ENCODE results near the gene ALK.
"Not testable (repeated sequence)": the region's sequence is repeated elsewhere in the genome, so short reads cannot be mapped to it uniquely, and the experiment has no call there.

Gene ALK

DNA sequence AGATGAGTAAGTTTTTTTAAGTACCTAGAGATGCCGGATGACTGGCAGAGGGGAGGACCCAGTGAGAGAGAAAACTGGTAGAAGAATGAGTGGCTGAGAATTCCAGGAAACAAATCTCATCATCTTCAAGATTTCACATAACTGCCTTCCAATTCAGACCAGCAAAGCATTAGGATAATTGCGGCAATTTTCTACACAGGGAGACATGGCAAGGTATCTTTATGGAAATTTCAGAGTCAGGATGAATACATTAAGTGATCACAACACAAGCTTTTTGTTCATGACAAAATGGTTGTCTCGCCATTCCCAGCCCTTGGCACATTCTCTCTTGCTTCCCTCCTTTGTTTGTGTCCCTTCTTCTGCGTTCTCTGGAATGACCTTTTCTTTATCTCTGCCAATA lies 82.1 kb downstream of the ALK start:
- no peak for DNase-seq (ENCODE audit: low read depth)

GRCh38 chr2:29837925-29838324 lies 83.5 kb downstream of the ALK start:
- no peak for DNase-seq (ENCODE audit: low read depth)

DNA sequence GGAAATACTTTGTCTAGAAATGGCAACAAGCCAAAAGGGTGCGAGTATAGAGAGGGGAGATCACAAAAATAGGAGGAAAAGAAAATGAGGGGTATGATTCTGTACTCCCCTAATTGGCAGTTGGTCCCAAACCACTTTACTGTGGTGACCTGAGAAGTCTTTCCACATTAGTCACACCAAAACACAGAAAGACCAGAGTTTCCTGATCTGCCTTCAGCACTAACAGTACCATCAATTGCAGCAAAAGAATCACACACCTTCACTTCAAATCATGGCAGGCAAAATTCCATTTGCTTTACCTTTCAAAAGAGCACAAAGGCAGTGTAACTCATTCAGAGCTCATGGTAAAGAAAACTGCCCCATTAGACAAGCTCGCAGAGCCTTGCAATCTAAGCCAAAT lies 86.8 kb downstream of the ALK start:
- no peak for DNase-seq (ENCODE audit: low read depth)

- no peak for DNase-seq (ENCODE audit: low read depth)
Measured at GRCh38 chr2:29834036-29834540, 87.3 kb downstream of the ALK start.

DNA sequence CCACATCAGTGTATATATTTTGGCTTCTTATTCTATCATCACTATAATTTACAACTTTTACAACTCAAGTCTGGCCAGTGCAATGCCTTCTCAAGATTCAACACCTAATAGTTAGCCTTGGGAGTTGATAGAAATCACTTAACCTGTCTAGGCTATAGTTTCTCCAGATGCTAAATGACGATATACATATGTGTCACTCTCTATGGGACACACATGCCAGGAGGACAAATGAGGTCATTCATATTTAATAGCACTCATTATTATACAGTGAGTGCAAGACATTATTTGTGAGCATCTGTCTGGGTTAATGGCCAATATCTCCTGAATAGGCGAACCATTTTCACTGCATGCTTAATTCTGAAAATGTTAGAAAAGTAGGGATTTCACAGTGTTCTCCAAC lies 89.8 kb downstream of the ALK start:
- no peak for DNase-seq (ENCODE audit: low read depth)

- no peak for DNase-seq (ENCODE audit: low read depth)
Measured at GRCh38 chr2:29829841-29830240, 91.5 kb downstream of the ALK start.

- DNase-seq (ENCODE audit: low read depth): not testable (repeated sequence)
Measured at GRCh38 chr2:29824145-29824544, 97.2 kb downstream of the ALK start.

DNA sequence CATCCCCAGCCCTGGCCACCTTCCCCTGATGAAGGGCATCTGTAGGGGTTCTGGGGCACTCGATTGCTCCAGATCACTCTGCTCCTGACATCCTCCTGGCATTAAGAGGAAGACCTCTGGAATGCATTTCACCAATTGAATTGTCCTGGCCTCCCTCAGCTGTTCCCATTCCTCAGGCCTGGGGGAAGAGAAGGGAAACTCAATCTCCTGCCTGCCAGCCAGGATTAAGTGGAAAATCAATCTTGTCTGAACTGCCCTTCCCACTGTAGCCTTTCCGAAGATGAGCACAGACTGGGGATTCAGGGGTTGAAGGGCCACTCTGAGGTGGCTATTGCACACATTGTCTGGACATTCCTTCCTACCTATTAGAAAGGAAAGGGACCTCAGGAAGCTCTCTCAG lies 99.8 kb downstream of the ALK start:
- no peak for DNase-seq (ENCODE audit: low read depth)

DNA sequence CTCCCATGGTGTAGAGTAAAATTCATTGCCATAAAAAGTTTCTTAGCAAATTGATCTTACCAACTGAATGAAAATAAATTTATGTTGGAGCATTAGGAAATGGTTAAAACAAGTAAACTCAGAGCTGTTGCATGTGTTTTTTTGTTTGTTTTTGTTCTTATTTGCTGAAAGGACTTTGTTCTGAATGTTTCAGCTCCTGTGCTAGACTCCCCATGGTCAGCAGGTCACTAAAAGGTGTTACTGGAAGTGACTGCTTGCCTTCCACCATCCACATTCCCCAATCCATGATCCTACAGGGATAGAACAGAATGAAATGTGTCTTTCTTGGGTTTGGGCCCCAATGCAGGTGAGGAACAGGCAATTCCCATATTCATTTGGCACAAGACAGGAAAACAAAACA lies 101.8 kb downstream of the ALK start:
- DNase-seq (ENCODE audit: low read depth): no peak

DNA sequence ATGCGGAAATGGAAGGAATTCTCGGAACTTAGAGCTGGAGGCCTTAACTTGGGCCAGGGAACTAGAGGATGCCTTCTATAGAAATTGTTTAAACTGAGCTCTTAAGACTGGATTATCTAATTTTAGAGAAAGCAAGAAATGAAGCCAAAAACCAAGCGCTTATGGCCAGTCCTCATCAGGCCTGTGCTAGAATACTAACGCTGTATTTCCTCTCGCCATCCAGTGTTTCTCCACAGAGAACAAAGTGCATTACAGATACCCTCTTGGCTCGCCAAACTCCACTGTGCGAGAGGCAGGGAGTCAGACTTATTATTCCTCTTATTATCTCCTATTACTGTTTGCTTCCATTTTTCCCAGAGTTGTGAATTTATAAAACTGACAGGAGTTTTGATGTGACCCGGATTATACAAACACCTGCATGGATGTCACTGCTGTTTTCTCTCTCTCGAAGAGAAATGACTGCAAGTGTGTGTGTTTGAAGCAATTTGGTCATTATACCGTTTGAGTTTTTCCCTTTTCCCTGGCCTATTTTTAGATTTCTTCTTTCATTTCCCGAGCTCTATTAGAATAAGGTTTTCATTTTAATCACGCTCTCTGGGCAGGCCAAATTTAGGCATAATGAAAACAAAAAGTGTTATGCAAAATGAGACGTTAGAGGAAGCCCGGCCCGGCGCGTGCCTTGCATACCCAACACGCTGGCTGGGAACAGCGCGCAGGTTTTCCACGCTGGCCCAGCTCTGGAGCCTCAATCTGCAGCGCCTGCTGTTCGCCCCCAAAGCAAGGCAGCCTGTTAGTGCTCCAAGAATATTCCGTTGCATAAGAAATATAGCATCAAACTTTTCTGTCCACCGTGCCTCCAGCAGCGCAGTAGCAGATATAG lies 103.3 kb downstream of the ALK start:
- DNase-seq (ENCODE audit: low read depth): no peak

GRCh38 chr2:29817299-29817698 lies 104.1 kb downstream of the ALK start:
- no peak for DNase-seq (ENCODE audit: low read depth)

DNA sequence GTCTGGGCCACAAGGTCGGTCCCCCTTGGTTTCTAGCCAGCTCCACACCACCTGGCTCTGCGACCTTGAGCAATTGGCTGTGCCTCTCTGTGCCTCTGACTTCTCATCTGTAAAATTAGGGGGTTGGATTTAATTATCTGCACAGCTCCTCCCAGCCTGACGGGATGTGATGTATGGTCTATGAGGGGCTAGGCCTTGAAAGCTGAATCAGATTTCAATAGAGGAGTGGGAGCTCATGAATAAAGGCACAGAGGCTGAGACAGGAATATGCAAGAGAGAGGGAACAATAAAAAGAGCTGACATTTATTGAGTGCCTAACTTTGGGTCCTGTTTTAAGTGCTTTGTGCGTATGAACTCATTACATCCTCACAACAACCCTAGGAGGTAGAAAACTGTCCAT lies 104.7 kb downstream of the ALK start:
- no peak for DNase-seq (ENCODE audit: low read depth)

GRCh38 chr2:29811378-29811777 lies 110.0 kb downstream of the ALK start:
- no peak for DNase-seq (ENCODE audit: low read depth)

DNA sequence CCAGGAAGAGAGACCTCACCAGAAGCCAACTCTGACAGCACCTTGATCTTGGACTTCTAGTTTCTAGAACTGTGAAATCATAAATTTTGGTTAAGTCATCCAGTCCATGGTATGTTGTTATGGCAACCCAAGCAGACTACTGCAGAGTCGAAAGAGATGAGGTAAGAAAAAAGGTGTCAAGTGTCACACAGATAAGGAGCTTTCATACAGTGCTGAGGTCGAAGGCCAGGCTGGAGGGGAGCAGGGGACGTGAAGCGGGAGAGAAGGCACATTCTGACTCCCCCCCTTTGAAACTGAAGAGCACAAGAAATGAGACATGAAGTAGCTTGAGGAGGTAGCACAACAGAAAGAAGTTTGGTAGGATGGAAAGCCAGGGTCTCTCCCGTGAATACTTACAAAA lies 110.4 kb downstream of the ALK start:
- no peak for DNase-seq (ENCODE audit: low read depth)

DNA sequence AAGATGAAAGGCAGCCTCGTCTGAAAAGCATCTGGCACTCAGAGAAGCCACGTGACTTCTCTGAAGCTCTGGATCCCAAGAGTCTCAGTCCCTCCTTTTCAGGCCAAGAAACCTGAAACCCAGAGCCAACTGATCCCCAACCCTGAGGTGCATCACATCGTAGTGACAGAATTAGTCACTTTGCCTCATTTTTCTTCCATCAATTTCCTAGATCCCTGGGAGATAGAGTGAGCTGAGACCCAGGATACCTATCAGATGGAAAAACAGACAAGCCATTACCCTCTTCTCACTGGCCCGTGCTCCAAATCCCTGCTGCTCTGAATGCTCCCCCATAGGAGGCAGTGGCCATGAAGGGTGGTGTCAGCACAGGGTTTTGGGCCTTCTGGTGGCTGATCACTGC lies 113.1 kb downstream of the ALK start:
- DNase-seq (ENCODE audit: low read depth): no peak

DNA sequence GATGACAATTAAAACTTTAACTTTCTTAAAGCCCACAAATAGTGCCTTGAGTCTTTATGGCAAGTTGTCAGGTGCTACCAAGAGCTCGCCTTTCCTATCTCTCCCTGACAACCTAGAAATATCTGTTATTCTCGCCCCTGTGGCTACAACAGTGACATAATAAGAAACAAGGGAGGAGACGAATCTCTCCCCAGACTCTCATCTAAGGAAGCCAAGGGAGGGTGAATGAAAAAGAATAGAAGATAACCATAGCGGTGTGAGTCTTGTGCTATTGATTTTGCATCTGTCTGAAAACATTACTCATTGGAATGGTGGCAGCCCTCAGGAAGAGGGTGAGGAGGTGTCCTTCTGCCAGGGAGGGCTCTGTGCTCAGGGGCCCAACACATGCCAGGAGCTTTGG lies 114.3 kb downstream of the ALK start:
- DNase-seq (ENCODE audit: low read depth): no peak

DNA sequence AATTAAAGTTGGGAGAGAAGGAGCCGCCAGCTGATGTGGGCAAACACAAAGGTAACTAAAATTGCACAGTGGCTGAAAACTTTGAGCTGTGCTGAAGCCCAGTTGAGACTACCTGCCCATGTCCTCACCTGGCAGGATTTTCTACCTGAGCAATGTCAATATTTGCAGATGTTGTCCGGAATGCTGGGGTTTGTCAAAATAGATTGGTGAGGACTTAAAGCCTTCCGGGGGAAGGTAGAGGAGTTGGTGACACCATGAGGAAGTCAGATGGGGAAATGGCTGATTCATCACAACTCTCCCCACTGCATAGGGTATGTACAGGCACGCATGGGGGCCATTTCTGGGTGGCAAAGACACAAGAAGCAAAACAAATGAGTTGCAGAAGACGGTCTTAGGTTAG lies 114.9 kb downstream of the ALK start:
- DNase-seq (ENCODE audit: low read depth): no peak

- no peak for DNase-seq (ENCODE audit: low read depth)
Measured at GRCh38 chr2:29804671-29805070, 116.7 kb downstream of the ALK start.

GRCh38 chr2:29803537-29803936 lies 117.8 kb downstream of the ALK start:
- DNase-seq (ENCODE audit: low read depth): no peak

DNA sequence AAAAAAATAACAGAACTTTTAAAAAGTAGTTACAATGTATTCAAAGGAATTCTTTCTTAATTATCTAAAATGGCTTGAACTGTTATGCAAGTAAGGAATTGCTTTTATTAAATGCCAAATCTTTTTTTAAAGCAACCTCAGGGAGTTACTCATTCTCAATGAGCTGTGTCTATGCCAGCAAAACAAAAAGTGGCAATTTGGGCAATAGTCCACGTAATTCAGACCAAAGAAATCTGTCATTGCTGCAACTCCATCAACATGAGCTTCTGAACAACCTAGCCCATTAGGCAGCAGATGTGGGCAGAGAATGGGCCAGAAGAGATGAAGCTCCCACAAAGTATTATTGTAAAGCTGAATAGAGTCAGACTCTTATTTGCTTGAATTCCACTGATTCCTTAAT lies 118.4 kb downstream of the ALK start:
- DNase-seq (ENCODE audit: low read depth): no peak

GRCh38 chr2:29799628-29800027 lies 121.8 kb downstream of the ALK start:
- no peak for DNase-seq (ENCODE audit: low read depth)

DNA sequence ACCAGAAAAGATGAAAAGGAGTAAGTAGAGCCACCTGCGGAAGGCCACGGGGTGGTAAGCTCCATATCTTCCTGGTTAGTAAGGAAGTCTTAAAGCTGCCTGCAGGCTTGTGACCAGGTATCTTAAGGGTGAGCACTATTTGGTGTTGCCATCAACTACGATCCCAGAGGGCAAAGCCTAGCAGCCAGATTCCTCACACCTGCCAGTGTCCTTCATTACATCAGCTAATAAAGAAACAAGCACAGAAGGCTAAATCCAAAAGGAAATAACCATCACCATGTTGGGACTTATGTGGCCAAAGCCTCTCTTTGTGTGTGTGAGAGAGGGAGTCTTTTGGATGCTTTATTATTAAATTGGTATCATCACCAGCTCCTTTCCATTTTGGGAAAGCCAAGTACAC lies 123.5 kb downstream of the ALK start:
- DNase-seq (ENCODE audit: low read depth): no peak

DNA sequence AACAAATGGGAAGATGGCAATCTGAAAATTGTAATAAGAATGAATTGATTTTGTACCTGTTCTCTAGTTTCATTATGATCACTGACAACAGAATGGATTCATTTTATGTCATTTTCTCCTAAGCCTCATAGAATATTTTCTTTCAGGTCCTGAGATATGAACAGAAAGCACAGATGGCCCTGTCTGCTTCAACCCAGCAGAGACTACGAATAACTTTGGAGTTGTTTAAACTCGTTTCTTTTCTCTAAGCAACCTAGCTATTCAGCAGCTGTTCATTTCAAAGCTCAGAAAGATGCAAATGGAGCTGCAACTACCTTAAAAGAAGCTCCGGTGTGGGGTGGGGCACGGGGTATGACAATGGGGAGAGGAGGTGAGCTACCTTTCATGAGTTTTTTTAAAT lies 124.9 kb downstream of the ALK start:
- DNase-seq (ENCODE audit: low read depth): no peak

DNA sequence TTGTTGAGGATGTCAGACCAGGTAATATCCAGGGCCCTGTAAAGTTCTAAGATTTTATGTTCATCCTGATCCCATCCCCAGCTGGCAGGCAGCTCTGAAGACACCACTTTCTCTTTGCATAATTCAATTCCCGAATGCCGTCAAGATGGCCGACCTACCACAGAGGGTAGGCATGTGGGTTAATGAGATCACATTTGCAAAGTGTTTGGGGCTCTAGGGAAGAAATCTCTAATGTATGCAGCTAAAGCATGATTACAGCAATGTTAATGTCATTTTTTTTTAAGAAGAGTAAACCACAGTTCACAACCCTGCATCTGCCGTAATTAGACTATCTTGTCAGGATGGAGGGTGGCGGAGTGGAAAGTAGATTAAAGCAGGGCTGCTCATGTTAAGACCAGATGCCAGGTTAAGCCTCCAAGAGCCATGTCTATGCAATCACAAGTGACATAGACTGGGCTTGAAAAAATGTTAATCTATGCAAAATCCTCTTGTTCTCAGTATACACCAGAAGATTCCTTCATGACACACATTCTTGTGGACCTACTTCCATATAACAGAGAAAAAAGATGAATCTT lies 131.4 kb downstream of the ALK start:
- no peak for DNase-seq (ENCODE audit: low read depth)
